Loucy (cell line): ENCODE data around the gene PET117.

ENCODE experiments used
- EZH2phosphoT487 ChIP-seq: fragments of 200-600 bp; IDR thresholded peaks from 2 replicates; pipeline ENCODE4 v1.6.1; 2018; ENCODE audit warnings: antibody characterized with exemption, mild to moderate bottlenecking, moderate library complexity, borderline replicate concordance
- TF ChIP-seq, protein P1 (sequence below): fragments of 200-600 bp; sonication (generic); conservative IDR thresholded peaks from 2 replicates; pipeline ENCODE4 v1.5.1; 2014; ENCODE audit warnings: mild to moderate bottlenecking, antibody characterized with exemption, low read length

DNA sequence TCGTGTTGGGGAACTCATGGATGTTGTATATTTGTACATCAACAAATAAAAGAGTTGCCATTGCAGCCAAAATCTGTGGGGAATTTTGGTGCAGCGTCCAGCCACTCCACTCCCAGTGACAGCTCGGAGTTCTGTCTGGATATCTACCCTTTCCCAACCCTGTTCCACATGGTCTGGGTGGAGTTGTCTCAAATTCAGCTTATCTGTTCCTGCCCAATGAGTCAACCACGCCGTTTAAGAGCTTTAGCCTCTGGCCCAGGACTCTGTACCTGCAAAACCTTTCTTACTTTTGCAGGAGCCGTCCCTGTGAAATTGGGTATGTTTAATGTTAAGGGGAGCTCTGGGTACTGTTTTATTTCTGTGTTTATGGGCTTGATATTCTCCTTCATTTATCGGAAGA, 46.0 kb upstream of the PET117 start:
- TF ChIP-seq, protein P1, sequence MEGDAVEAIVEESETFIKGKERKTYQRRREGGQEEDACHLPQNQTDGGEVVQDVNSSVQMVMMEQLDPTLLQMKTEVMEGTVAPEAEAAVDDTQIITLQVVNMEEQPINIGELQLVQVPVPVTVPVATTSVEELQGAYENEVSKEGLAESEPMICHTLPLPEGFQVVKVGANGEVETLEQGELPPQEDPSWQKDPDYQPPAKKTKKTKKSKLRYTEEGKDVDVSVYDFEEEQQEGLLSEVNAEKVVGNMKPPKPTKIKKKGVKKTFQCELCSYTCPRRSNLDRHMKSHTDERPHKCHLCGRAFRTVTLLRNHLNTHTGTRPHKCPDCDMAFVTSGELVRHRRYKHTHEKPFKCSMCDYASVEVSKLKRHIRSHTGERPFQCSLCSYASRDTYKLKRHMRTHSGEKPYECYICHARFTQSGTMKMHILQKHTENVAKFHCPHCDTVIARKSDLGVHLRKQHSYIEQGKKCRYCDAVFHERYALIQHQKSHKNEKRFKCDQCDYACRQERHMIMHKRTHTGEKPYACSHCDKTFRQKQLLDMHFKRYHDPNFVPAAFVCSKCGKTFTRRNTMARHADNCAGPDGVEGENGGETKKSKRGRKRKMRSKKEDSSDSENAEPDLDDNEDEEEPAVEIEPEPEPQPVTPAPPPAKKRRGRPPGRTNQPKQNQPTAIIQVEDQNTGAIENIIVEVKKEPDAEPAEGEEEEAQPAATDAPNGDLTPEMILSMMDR: no peak
- TF ChIP-seq EZH2phosphoT487: no peak
